Limb (tissue), 2 donors: ENCODE results near the gene SLC35D2.
A peak's percentile ranks its signal among the peaks of the same experiment; 100 is the strongest.

ENCODE experiments used
- DNase-seq, 2 donors: peaks; one replicate each; pipeline ENCODE4 v3.0.0-alpha.2; 2016; ENCODE audit errors: extremely low spot score in 2 of 2

The SLC35D2 gene

GRCh38 chr9:96383165-96383942 is at the start of gene SLC35D2:
Gene SLC35D2, minus strand, starts transcription at chr9:96383711. Its CDS starts 77 bp downstream, at chr9:96383634.
- DNase-seq: peak; percentile 18 to 71

DNA sequence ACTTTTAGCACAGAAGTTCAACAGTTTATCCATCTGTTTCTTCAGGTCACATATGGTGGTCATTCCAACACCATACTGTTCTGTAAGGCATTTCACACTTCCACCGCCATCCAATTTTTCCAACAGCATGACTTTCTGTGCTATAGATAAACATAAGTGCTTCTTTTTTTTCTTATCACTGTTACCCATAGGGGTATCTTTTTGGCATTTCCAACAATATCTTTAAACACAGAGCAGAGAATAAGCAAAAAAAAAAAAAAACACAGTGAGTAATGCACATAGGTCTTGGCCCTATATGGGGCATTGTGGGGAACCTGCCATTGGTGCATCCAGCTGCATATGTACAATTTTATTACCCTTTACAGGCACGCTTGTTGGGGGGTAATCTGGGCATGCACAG is 46.9 kb upstream of the SLC35D2 start:
- no peak for DNase-seq

DNA sequence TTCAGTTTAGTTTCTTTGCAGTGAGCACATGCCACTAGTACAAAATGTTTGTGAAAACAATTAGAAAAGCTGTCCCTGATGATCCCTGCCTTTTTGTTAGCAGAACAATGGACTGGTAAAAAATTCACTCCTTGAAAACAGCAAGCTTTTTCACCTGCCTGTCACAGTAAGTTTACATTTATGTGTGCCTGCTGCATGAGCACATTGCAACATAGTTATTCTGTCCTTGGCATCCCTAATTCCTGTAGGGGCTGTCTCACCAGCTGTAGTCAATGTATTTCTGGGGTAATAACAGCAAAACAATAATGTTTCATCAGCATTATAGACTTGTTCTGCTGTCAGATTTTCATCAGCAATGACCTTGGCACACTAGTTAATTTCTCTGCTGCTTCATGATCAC is 46.2 kb upstream of the SLC35D2 start:
- no peak for DNase-seq

- no peak for DNase-seq
Observed at GRCh38 chr9:96425500-96426169, 42.1 kb upstream of the SLC35D2 start.

- no peak for DNase-seq
Observed at GRCh38 chr9:96423985-96424336, 40.5 kb upstream of the SLC35D2 start.

DNA sequence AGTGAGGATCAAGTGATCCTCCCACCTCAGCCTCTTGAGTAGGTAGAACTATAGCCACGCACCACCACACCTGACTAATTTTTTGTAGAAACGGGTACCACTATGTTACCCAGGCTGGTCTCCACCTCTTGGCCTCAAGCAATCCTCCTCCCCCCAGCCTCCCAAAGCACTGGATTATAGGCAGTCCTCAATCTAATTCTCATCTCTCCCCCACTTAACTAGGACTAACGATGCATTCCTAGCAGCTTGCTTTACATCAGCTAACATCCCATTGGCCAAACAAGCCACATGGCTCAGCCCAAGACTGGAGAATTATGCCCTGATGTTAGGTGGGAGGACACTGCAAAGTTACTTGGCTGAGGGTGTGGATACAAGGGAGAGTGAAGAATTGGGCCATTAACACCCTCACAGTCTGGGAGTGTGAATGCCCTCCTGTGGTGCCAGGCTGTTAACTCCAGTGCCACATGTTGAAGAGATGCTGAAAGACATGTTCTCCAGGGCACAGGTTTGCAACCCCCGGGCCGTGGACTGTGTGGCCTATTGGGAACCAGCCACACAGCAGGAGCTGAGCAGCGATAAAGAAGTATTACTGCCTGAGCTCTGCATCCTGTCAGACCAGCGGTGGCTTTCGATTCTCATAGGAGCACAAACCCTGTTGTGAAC is 39.9 kb upstream of the SLC35D2 start:
- no peak for DNase-seq

DNA sequence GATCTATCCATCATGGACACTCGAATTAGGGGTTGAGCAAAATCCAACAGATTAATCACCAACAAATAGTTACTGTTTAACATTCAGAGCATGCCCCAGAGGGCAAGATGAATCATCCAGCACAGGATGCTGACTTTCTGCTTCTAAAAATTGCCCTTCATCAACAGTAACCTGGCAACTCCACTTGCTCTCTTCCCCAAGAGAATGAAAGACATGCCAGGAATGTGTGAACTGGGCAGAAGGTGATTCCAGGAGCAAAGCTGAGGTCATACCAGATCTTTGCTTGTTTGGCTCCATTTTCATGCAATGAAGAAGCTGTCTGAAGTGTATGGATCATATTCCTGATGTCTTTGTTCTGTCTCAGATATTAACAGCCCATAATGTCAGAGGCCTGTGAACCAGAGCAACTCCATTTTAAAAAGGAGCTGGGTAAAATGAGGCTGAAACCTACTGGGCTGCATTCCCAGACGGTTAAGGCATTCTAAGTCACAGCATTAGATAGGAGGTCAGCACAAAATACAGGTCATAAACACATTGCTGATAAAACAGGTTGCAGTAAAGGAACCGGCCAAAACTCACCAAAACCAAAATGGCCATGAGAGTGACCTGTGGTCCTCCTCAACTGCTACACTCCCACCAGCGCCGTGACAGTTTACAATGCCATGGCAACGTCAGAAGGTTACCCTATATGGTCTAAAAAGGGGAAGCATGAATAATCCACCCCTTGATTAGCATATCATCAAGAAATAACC is 37.1 kb upstream of the SLC35D2 start:
- peak in 1 of 2 donors; percentile 49 for DNase-seq

GRCh38 chr9:96419691-96419969 is 36.1 kb upstream of the SLC35D2 start:
- DNase-seq: no peak

- DNase-seq: peak; percentile 52 to 77
Observed at GRCh38 chr9:96418920-96419690, 35.6 kb upstream of the SLC35D2 start.

DNA sequence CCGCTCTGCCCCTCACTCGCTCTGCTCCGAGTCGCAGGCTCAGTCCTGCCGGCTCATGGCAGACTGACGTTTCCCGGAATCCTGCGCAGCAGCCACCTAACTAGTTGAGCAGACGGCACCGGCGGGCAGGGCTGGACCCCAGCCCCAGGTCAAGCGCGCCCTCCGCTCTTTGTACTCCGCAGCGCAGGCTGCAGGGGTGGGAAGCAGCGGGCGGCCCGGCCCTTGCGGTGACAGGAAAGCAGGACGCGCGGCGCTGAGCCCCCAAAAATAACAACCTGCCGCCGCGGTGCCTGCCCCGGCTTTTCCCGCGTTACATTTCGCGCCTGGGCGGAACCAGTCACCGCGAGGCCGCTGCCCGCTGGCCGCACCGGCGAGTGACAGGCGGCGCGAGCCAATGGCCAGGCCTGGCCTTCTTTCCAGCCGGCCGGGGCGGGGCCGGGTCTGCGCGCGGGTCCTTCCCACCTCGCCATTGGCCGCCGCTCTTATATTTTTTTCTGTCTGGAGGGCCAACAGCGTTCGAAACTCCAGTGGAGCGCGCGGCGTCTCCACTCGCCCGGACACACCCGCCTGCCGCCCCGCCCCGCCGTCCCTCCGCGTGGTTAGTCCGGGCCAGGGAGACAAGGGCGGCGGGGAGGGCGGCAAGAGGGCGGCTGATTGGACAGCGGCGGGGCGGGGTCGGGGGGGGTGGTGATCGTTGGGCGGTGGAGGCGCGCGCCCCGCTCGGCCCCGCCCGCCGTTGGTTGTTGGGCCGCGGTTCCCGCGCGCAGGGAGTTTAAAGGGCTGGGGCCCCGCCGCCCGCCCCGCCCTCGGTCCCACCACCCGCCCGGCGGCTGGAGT is 34.8 kb upstream of the SLC35D2 start, which contains the start of gene ZNF367:
TSS of gene ZNF367 (minus strand) at position 288 of the 837 bp plus-strand sequence. CDS start 338 bp downstream, outside the sequence.
- peak; percentile 96 to 97 for DNase-seq

- DNase-seq: no peak
Observed at GRCh38 chr9:96417661-96418082, 34.2 kb upstream of the SLC35D2 start.

- peak; percentile 87 to 96 for DNase-seq
Observed at GRCh38 chr9:96417051-96417586, 33.6 kb upstream of the SLC35D2 start.

DNA sequence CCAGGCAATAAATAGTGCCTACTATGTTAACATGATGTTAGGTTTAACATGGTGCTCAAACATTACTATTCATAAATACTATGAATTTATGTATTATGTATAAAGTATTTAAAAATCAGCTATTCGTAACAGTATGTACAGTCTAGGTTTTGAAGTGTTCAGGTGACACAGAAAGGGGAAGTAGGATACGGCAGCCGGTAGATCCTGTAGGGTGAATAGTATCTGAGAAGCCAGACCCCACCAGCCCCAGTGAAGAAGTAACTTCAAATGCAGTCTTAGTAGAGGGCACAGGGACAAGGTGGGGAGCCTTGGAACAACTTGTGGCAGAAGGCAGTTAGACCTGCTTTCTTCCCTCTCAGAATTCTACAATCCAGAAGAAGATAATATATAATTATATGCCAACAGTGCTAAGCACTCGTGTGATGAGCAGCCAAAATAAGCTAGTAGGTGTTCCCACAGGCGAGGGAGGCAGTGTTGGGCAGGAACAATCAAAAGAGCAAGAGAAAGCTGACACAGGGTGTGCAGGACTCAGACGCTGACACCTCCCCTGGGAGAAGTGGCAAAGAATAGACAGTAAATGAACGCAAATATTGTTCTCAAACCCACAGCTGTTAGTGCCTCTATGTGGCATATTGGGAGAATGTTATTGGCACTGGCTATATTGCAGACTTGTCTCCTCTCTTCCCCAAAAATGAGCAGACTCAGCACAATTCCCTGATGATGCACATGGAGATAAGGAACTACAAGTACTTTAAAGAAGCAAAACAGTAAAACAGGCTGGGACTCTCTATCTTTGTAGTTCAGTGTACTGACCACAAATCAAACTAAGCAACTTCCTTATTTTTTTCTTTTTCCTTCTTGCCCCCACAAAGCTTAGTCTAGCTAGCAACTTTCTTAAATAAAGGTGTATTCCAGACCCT is 30.1 kb upstream of the SLC35D2 start:
- no peak for DNase-seq

- DNase-seq: no peak
Observed at GRCh38 chr9:96412174-96412913, 28.8 kb upstream of the SLC35D2 start.

DNA sequence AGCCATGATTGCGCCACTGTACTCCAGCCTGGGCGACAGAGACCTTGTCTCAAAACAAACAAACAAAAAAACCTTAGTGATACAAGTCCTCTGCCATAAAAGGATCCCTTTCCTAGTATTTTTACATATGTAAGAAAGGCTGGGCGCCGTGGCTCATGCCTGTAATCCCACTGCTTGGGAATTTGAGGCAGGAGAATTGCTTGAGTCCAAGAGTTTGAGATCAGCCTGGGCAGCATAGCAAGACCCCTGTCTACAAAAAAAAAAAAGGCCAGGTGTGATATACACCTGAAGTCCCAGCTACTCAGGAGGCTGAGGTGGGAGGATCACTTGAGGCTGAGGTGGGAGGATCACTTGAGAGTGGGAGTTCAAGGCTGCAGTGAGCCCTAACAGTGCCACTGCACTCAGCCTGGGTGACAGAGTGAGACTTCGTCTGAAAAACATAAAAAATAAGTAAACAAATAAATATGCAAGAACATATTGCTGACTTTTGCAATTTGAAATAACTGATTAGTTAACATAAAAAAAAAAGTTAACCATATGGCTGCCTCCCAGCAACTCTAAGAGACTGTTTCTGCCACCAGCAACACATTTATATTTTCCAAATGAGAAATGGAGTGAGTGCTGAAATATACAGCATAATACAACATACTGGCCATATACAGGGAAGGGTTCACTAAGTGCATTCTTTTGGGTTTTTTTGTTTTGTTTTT is 27.8 kb upstream of the SLC35D2 start:
- DNase-seq: no peak

GRCh38 chr9:96408409-96409280 is 25.1 kb upstream of the SLC35D2 start:
- no peak for DNase-seq
